ENCODE results near the gene NKX3-2. TPM values are rescaled to one million over a fixed set of nuclear protein-coding genes. Genes with fewer than 3 reads are reported as not detected.
A peak's percentile ranks its signal among the peaks of the same experiment; 100 is the strongest.

The NKX3-2 gene
- total and polyA plus RNA-seq, 9 of the 15 experiments (the other 6 are each of a cell fraction or from before 2014, with no cell fraction given), result 0.03 to 0.81 (median 0.27) TPM; not detected in 1

DNA sequence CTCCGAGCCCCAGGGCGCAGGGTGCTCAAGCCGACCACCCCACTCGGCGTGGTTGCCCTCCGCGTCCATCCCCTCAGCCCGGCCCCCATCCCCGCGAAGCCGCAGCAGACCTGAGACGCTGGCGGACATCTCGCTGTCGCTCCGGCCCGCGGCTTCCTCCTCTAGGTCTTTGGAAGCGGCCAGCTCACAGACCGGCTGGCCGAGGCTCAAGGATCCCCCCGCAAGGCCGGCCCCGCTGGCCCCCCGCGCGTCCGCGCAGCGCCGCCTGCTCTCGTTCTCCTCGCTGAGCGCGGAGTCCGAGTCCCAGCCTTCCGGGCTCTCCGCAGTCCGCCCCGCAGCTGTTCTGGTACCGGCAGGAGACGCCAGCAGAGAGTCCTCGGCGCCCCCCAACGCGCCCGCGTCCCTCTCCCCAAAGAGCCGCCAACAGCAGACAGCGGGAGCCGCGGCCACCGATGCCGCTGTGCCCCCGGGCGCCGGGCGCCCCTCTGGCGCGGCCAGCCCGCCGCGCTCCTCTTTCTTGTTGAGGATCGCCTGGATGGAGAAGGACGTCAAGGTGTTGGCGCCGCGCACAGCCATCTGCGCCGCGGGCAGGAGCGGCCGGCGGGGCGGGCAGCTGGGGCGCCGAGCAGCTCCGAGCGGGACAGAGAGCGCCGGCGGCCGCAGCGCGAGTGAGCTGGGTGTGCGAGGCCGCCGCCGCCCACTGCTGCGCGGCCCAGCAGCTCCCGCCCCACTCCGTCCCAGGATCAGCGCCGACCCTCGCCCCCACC, at the start of gene NKX3-2 (continued):
- TF ChIP-seq, protein P1, sequence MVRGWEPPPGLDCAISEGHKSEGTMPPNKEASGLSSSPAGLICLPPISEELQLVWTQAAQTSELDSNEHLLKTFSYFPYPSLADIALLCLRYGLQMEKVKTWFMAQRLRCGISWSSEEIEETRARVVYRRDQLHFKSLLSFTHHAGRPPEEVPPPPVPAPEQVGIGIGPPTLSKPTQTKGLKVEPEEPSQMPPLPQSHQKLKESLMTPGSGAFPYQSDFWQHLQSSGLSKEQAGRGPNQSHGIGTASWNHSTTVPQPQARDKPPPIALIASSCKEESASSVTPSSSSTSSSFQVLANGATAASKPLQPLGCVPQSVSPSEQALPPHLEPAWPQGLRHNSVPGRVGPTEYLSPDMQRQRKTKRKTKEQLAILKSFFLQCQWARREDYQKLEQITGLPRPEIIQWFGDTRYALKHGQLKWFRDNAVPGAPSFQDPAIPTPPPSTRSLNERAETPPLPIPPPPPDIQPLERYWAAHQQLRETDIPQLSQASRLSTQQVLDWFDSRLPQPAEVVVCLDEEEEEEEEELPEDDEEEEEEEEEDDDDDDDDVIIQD (CRISPR knock-in tag; IDR thresholded peaks at IDR 0.05), result no peak
- TF ChIP-seq CBX1 (IDR thresholded peaks at IDR 0.05; ENCODE audit: low read depth) (peak; percentile 42; the same call in 1 of the 2 replicates), BHLHE40 (IDR thresholded peaks at IDR 0.05; ENCODE audit: low read length) (no peak), SNIP1 (IDR thresholded peaks at IDR 0.05; ENCODE audit: low read depth) (no peak), CBFA2T3 (IDR thresholded peaks at IDR 0.05) (no peak), ZNF551 (CRISPR knock-in tag; IDR thresholded peaks at IDR 0.05) (no peak), CEBPB (tag; IDR thresholded peaks at IDR 0.05) (no peak), PHF8 (IDR thresholded peaks at IDR 0.05; ENCODE audit: borderline replicate concordance, low read length) (no peak), ZNF175 (CRISPR knock-in tag; IDR thresholded peaks at IDR 0.05; ENCODE audit: low read depth) (no peak)
- TF ChIP-seq, protein P2, sequence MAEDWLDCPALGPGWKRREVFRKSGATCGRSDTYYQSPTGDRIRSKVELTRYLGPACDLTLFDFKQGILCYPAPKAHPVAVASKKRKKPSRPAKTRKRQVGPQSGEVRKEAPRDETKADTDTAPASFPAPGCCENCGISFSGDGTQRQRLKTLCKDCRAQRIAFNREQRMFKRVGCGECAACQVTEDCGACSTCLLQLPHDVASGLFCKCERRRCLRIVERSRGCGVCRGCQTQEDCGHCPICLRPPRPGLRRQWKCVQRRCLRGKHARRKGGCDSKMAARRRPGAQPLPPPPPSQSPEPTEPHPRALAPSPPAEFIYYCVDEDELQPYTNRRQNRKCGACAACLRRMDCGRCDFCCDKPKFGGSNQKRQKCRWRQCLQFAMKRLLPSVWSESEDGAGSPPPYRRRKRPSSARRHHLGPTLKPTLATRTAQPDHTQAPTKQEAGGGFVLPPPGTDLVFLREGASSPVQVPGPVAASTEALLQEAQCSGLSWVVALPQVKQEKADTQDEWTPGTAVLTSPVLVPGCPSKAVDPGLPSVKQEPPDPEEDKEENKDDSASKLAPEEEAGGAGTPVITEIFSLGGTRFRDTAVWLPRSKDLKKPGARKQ (CRISPR knock-in tag; IDR thresholded peaks at IDR 0.05), result peak; percentile 77; the same call in 1 of the 2 replicates
- TF ChIP-seq, protein P3, sequence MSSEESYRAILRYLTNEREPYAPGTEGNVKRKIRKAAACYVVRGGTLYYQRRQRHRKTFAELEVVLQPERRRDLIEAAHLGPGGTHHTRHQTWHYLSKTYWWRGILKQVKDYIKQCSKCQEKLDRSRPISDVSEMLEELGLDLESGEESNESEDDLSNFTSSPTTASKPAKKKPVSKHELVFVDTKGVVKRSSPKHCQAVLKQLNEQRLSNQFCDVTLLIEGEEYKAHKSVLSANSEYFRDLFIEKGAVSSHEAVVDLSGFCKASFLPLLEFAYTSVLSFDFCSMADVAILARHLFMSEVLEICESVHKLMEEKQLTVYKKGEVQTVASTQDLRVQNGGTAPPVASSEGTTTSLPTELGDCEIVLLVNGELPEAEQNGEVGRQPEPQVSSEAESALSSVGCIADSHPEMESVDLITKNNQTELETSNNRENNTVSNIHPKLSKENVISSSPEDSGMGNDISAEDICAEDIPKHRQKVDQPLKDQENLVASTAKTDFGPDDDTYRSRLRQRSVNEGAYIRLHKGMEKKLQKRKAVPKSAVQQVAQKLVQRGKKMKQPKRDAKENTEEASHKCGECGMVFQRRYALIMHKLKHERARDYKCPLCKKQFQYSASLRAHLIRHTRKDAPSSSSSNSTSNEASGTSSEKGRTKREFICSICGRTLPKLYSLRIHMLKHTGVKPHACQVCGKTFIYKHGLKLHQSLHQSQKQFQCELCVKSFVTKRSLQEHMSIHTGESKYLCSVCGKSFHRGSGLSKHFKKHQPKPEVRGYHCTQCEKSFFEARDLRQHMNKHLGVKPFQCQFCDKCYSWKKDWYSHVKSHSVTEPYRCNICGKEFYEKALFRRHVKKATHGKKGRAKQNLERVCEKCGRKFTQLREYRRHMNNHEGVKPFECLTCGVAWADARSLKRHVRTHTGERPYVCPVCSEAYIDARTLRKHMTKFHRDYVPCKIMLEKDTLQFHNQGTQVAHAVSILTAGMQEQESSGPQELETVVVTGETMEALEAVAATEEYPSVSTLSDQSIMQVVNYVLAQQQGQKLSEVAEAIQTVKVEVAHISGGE (CRISPR knock-in tag; IDR thresholded peaks at IDR 0.05), result no peak
- TF ChIP-seq, protein P4, sequence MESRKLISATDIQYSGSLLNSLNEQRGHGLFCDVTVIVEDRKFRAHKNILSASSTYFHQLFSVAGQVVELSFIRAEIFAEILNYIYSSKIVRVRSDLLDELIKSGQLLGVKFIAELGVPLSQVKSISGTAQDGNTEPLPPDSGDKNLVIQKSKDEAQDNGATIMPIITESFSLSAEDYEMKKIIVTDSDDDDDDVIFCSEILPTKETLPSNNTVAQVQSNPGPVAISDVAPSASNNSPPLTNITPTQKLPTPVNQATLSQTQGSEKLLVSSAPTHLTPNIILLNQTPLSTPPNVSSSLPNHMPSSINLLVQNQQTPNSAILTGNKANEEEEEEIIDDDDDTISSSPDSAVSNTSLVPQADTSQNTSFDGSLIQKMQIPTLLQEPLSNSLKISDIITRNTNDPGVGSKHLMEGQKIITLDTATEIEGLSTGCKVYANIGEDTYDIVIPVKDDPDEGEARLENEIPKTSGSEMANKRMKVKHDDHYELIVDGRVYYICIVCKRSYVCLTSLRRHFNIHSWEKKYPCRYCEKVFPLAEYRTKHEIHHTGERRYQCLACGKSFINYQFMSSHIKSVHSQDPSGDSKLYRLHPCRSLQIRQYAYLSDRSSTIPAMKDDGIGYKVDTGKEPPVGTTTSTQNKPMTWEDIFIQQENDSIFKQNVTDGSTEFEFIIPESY (CRISPR knock-in tag; IDR thresholded peaks at IDR 0.05), result peak; percentile 58
- TF ChIP-seq, protein P5, sequence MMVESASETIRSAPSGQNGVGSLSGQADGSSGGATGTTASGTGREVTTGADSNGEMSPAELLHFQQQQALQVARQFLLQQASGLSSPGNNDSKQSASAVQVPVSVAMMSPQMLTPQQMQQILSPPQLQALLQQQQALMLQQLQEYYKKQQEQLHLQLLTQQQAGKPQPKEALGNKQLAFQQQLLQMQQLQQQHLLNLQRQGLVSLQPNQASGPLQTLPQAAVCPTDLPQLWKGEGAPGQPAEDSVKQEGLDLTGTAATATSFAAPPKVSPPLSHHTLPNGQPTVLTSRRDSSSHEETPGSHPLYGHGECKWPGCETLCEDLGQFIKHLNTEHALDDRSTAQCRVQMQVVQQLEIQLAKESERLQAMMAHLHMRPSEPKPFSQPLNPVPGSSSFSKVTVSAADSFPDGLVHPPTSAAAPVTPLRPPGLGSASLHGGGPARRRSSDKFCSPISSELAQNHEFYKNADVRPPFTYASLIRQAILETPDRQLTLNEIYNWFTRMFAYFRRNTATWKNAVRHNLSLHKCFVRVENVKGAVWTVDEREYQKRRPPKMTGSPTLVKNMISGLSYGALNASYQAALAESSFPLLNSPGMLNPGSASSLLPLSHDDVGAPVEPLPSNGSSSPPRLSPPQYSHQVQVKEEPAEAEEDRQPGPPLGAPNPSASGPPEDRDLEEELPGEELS (CRISPR knock-in tag; IDR thresholded peaks at IDR 0.05; ENCODE audit: borderline replicate concordance), result no peak
